HepG2 (cell line): ENCODE data around the gene XRCC1. TPM values are rescaled to one million over a fixed set of nuclear protein-coding genes. Genes with fewer than 3 reads are reported as not detected.

Experiments used
- CEBPB ChIP-seq: IDR thresholded peaks from 2 replicates; pipeline ENCODE4 v1.6.1; 2011; ENCODE audit warnings: low read depth, low read length, improper control_type of control experiment, borderline replicate concordance
- HNRNPK ChIP-seq: fragments of 200-400 bp; formaldehyde crosslinking; IDR thresholded peaks from 2 replicates; pipeline ENCODE4 v1.6.1; 2018; ENCODE audit warnings: low read length, low read depth, moderate library complexity, mild to moderate bottlenecking; ENCODE audit not compliant: poor library complexity, severe bottlenecking
- SMAD1 ChIP-seq: sonication (generic); formaldehyde crosslinking; IDR thresholded peaks from 2 replicates; pipeline ENCODE4 v1.4.0; 2020; ENCODE audit warnings: missing genetic modification reagents, low read depth, mild to moderate bottlenecking, borderline replicate concordance
- THYN1 ChIP-seq: sonication (generic); formaldehyde crosslinking; IDR thresholded peaks from 2 replicates; pipeline ENCODE4 v1.8.1; 2023; ENCODE audit warnings: low read depth, mild to moderate bottlenecking, moderate library complexity, missing genetic modification reagents, borderline replicate concordance
- ZBTB1 ChIP-seq: sonication (generic); formaldehyde crosslinking; IDR thresholded peaks from 2 replicates; pipeline ENCODE4 v1.4.0; 2020; ENCODE audit warnings: missing genetic modification reagents, borderline replicate concordance
- ZFP36L2 ChIP-seq: sonication (generic); formaldehyde crosslinking; IDR thresholded peaks from 2 replicates; pipeline ENCODE4 v1.4.0; 2020; ENCODE audit warnings: missing genetic modification reagents
- ZNF207 ChIP-seq: fragments of 450-650 bp; IDR thresholded peaks from 2 replicates; pipeline ENCODE4 v1.6.1; 2016; ENCODE audit warnings: antibody characterized with exemption, borderline replicate concordance
- ZNF317 ChIP-seq: sonication (generic); formaldehyde crosslinking; IDR thresholded peaks from 2 replicates; pipeline ENCODE4 v1.5.0; 2020; ENCODE audit warnings: mild to moderate bottlenecking, missing genetic modification reagents
- ZNF530 ChIP-seq: sonication (generic); formaldehyde crosslinking; IDR thresholded peaks from 2 replicates; pipeline ENCODE4 v1.5.0; 2020; ENCODE audit warnings: low read depth, mild to moderate bottlenecking, missing genetic modification reagents
- ZNF720 ChIP-seq: sonication (generic); formaldehyde crosslinking; IDR thresholded peaks from 2 replicates; pipeline ENCODE4 v1.4.0; 2020; ENCODE audit warnings: missing genetic modification reagents
- polyA plus RNA-seq, 8 experiments: library from polyadenylated mRNA; depleted of rRNA in 3 of 8; stranded (reverse) in 7 of 8; unstranded in 1 of 8; fragments of >200 nt; fragmentation: Illumina TruSeq in 4 of 8; extraction: Trizol in 4 of 8; gene quantifications; 2 replicates each; pipeline versions ENCODE4 v1.2.1 to v1.2.3, GENCODE V29; 2011 to 2016; ENCODE audit warnings: low read depth in 4 of 8, missing spikeins in 1 of 8, mixed read lengths in 1 of 8; ENCODE audit not compliant: insufficient read depth in 1 of 8
- total RNA-seq, 5 experiments: library from RNA; depleted of rRNA; stranded (reverse); fragments of >200 nt; fragmentation: Illumina TruSeq; extraction: Trizol; gene quantifications; 2 replicates each; pipeline ENCODE4 v1.2.3, GENCODE V29; 2016; ENCODE audit warnings: low read depth in 1 of 5
- TF ChIP-seq, protein P1 (sequence below): sonication (generic); formaldehyde crosslinking; IDR thresholded peaks from 2 replicates; pipeline ENCODE4 v1.4.0; 2020; ENCODE audit warnings: missing genetic modification reagents
- TF ChIP-seq, protein P2 (sequence below): sonication (generic); formaldehyde crosslinking; IDR thresholded peaks from 2 replicates; pipeline ENCODE4 v1.4.0; 2020; ENCODE audit warnings: mild to moderate bottlenecking, missing genetic modification reagents

The XRCC1 gene
- total and polyA plus RNA-seq, 2 of the 13 experiments (the other 11 are each of a cell fraction or from before 2014, with no cell fraction given) = 24.7 to 26.3 TPM

DNA sequence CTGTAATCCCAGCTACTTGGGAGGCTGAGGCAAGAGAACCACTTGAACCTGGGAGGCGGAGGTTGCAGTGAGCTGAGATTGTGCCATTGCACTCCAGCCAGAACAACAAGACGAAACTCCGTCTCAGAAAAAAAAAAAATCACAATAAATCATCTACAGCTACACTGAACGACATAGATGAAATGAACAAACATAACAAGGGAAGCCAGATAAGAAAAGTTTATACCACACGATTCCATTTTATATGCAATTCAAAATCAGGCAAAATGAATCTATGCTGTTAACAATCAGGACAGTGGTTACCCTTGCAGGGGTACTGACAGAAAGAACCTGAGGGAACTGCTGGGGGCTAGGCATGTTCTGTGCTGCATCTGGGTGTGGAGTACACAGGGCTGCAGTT is 5.7 kb downstream of the XRCC1 start (continued):
- TF ChIP-seq, protein P1, sequence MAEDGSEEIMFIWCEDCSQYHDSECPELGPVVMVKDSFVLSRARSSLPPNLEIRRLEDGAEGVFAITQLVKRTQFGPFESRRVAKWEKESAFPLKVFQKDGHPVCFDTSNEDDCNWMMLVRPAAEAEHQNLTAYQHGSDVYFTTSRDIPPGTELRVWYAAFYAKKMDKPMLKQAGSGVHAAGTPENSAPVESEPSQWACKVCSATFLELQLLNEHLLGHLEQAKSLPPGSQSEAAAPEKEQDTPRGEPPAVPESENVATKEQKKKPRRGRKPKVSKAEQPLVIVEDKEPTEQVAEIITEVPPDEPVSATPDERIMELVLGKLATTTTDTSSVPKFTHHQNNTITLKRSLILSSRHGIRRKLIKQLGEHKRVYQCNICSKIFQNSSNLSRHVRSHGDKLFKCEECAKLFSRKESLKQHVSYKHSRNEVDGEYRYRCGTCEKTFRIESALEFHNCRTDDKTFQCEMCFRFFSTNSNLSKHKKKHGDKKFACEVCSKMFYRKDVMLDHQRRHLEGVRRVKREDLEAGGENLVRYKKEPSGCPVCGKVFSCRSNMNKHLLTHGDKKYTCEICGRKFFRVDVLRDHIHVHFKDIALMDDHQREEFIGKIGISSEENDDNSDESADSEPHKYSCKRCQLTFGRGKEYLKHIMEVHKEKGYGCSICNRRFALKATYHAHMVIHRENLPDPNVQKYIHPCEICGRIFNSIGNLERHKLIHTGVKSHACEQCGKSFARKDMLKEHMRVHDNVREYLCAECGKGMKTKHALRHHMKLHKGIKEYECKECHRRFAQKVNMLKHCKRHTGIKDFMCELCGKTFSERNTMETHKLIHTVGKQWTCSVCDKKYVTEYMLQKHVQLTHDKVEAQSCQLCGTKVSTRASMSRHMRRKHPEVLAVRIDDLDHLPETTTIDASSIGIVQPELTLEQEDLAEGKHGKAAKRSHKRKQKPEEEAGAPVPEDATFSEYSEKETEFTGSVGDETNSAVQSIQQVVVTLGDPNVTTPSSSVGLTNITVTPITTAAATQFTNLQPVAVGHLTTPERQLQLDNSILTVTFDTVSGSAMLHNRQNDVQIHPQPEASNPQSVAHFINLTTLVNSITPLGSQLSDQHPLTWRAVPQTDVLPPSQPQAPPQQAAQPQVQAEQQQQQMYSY (CRISPR knock-in tag) = no peak
- TF ChIP-seq CEBPB (no peak), ZNF720 (no peak), HNRNPK (no peak), THYN1 (CRISPR knock-in tag) (no peak), ZNF207 (no peak), ZBTB1 (CRISPR knock-in tag) (no peak), ZNF530 (CRISPR knock-in tag) (no peak), SMAD1 (CRISPR knock-in tag) (no peak), ZFP36L2 (no peak), ZNF317 (no peak)
- TF ChIP-seq, protein P2, sequence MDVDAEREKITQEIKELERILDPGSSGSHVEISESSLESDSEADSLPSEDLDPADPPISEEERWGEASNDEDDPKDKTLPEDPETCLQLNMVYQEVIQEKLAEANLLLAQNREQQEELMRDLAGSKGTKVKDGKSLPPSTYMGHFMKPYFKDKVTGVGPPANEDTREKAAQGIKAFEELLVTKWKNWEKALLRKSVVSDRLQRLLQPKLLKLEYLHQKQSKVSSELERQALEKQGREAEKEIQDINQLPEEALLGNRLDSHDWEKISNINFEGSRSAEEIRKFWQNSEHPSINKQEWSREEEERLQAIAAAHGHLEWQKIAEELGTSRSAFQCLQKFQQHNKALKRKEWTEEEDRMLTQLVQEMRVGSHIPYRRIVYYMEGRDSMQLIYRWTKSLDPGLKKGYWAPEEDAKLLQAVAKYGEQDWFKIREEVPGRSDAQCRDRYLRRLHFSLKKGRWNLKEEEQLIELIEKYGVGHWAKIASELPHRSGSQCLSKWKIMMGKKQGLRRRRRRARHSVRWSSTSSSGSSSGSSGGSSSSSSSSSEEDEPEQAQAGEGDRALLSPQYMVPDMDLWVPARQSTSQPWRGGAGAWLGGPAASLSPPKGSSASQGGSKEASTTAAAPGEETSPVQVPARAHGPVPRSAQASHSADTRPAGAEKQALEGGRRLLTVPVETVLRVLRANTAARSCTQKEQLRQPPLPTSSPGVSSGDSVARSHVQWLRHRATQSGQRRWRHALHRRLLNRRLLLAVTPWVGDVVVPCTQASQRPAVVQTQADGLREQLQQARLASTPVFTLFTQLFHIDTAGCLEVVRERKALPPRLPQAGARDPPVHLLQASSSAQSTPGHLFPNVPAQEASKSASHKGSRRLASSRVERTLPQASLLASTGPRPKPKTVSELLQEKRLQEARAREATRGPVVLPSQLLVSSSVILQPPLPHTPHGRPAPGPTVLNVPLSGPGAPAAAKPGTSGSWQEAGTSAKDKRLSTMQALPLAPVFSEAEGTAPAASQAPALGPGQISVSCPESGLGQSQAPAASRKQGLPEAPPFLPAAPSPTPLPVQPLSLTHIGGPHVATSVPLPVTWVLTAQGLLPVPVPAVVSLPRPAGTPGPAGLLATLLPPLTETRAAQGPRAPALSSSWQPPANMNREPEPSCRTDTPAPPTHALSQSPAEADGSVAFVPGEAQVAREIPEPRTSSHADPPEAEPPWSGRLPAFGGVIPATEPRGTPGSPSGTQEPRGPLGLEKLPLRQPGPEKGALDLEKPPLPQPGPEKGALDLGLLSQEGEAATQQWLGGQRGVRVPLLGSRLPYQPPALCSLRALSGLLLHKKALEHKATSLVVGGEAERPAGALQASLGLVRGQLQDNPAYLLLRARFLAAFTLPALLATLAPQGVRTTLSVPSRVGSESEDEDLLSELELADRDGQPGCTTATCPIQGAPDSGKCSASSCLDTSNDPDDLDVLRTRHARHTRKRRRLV (CRISPR knock-in tag) = no peak
- TF ChIP-seq, all 625 proteins: peak for 0
